CD4-positive, alpha-beta T cell (primary cell): ENCODE data around the gene CCDC175. TPM values are rescaled to one million over a fixed set of nuclear protein-coding genes. Genes with fewer than 3 reads are reported as not detected.

Source experiments
- ATAC-seq: fragments of 200-7000 bp; cut with Tn5 transposase; one replicate; pipeline ENCODE4 v1.10.0; 2022; ENCODE audit warnings: mild to moderate bottlenecking; ENCODE audit not compliant: poor library complexity
- CTCF ChIA-PET: fragments of 350-600 bp; sonication (Branson Sonifier 250); formaldehyde crosslinking; loops from one replicate; lab custom pipeline; 2021; ENCODE audit warnings: antibody characterized with exemption, inconsistent platforms; lab: Charles Lee
- POLR2A ChIA-PET: fragments of 350-600 bp; sonication (Branson Sonifier 250); formaldehyde crosslinking; loops from one replicate; lab custom pipeline; 2021; ENCODE audit warnings: antibody characterized with exemption, inconsistent platforms; lab: Charles Lee
- DNase-seq, 14 experiments: peaks; one replicate each; pipeline ENCODE4 v3.0.0-alpha.2; 2013 to 2020; ENCODE audit warnings: mixed read lengths in 2 of 14
- H3K27ac ChIP-seq, 2 donors: one replicate each; pipeline versions ENCODE4 v1.5.1 to v1.7.0; 2013; ENCODE audit warnings: low read length in 2 of 2, low read depth in 1 of 2, mild to moderate bottlenecking in 1 of 2
- H3K27me3 ChIP-seq, 2 experiments: 1 replicate in 1 of 2; 2 replicates in 1 of 2; pipeline versions ENCODE4 v1.6.1 to v1.7.0; 2013; ENCODE audit warnings: low read length in 2 of 2, control low read depth in 1 of 2, mild to moderate bottlenecking in 1 of 2, moderate library complexity in 1 of 2; ENCODE audit not compliant: insufficient read depth in 2 of 2, control insufficient read depth in 1 of 2
- H3K36me3 ChIP-seq: one replicate; pipeline ENCODE4 v1.6.1; 2013; ENCODE audit warnings: low read length, control low read depth; ENCODE audit not compliant: insufficient read depth
- H3K4me1 ChIP-seq: one replicate; pipeline ENCODE4 v1.6.1; 2013; ENCODE audit warnings: low read length, control low read depth; ENCODE audit not compliant: insufficient read depth
- H3K4me3 ChIP-seq: one replicate; pipeline ENCODE4 v1.5.1; 2013; ENCODE audit warnings: mild to moderate bottlenecking, low read length, moderate library complexity
- H3K9me3 ChIP-seq, 2 experiments: 1 replicate in 1 of 2; 2 replicates in 1 of 2; pipeline versions ENCODE4 v1.6.1 to v1.7.0; 2013; ENCODE audit warnings: low read length in 2 of 2, mild to moderate bottlenecking in 2 of 2, control low read depth in 1 of 2, moderate library complexity in 1 of 2; ENCODE audit not compliant: control insufficient read depth in 1 of 2, insufficient read depth in 1 of 2
- H3K27ac Mint-ChIP-seq: one replicate; pipeline ENCODE4 v1.8.0; 2020; ENCODE audit warnings: mixed read lengths
- H3K27me3 Mint-ChIP-seq: one replicate; pipeline ENCODE4 v1.8.0; 2021; ENCODE audit warnings: mixed read lengths
- H3K36me3 Mint-ChIP-seq: one replicate; pipeline ENCODE4 v1.8.0; 2021; ENCODE audit warnings: low read depth, mixed read lengths
- H3K4me1 Mint-ChIP-seq: one replicate; pipeline ENCODE4 v1.8.0; 2021; ENCODE audit warnings: low read depth, mixed read lengths
- H3K4me3 Mint-ChIP-seq: one replicate; pipeline ENCODE4 v1.8.0; 2020; ENCODE audit warnings: mild to moderate bottlenecking, mixed read lengths
- H3K9me3 Mint-ChIP-seq: one replicate; pipeline ENCODE4 v1.8.0; 2020; ENCODE audit warnings: mixed read lengths
- CTCF ChIP-seq: fragments of 200-600 bp; IDR thresholded peaks from one replicate; pipeline ENCODE4 v1.8.0; 2022; ENCODE audit warnings: antibody characterized with exemption, mild to moderate bottlenecking
- intact Hi-C, 2 experiments: fragments of 100-400 bp; cut with DNase I in 1 of 2; cut with micrococcal nuclease in 1 of 2; formaldehyde crosslinking; loops; one replicate each; pipeline versions ENCODE4 v1.15.1 to v1.9.0; 2023 to 2025; cut with DNase I, micrococcal nuclease
- total RNA-seq, 174 experiments: library from RNA in 2 of 174; stranded (reverse) in 2 of 174; gene quantifications; one replicate each; pipeline ENCODE4 v1.2.3 and lab custom pipeline; 2021 to 2026

CCDC175 gene
- total RNA-seq, 2 experiments from 2014 or later: not detected

- intact Hi-C loops: loop anchor here (2.0 to 10.0 kb wide), 9 partner anchors 20 to 1490 kb away; partner anchors contain the start of genes DAAM1 (in 2 of the 2), PCNX4 (in 2 of the 2), GPR135 (in 1 of the 2) and KIAA0586 (in 1 of the 2)
- POLR2A ChIA-PET: interaction anchor here (0.6 to 3.0 kb wide), 14 partner anchors 11 to 1240 kb away, joined by 3 to 42 read pairs (median 5); partner anchors contain the start of genes ARID4A, CCDC175, DAAM1 and GPR135
- peak overlapping the region; percentile 99 for H3K4me3 Mint-ChIP-seq
- Histone ChIP-seq H3K4me3 (peak overlapping the region; percentile 99), H3K27me3 (no peaks in the 10 kb centered on the region), H3K9me3 (no peaks in the 10 kb centered on the region), H3K36me3 (peaks cover 18% of the 10 kb centered on the region), H3K4me1 (peaks cover 39% of the 10 kb centered on the region), H3K27ac (peak overlapping the region; percentile 62 to 63)
- peak overlapping the region; percentile 96 for H3K27ac Mint-ChIP-seq
- H3K27me3 Mint-ChIP-seq: no peaks in the 10 kb centered on the region
- no peaks in the 10 kb centered on the region for H3K9me3 Mint-ChIP-seq
- peaks cover 80% of the 10 kb centered on the region for H3K4me1 Mint-ChIP-seq
- ATAC-seq (peak; percentile 51), DNase-seq (no peak)
- H3K36me3 Mint-ChIP-seq: peaks cover 40% of the 10 kb centered on the region
- TF ChIP-seq CTCF: no peak
- CTCF ChIA-PET: interaction anchor here (1.0 to 1.6 kb wide), 4 partner anchors 15 to 1054 kb away, joined by 3 to 7 read pairs (median 5); partner anchors contain the start of genes DAAM1 and GPR135
These were observed 91.9 kb downstream of the CCDC175 start for GRCh38 chr14:59484639-59485175.

- H3K9me3 Mint-ChIP-seq: no peaks in the 10 kb centered on the region
- TF ChIP-seq CTCF: peak; percentile 28
- peak within 1 kb of the TSS; percentile 96 for H3K27ac Mint-ChIP-seq
- H3K4me3 Mint-ChIP-seq: peak within 1 kb of the TSS; percentile 99
- H3K36me3 Mint-ChIP-seq: peaks cover 34% of the 10 kb centered on the region
- Histone ChIP-seq H3K4me3 (peak within 1 kb of the TSS; percentile 99), H3K27ac (peak within 1 kb of the TSS; percentile 62 to 63), H3K36me3 (peaks cover 15% of the 10 kb centered on the region), H3K4me1 (peaks cover 39% of the 10 kb centered on the region), H3K27me3 (no peaks in the 10 kb centered on the region), H3K9me3 (no peaks in the 10 kb centered on the region)
- ChIA-PET POLR2A (interaction anchor here (0.6 to 3.0 kb wide), 14 partner anchors 11 to 1239 kb away, joined by 3 to 42 read pairs (median 5); partner anchors contain the start of genes ARID4A, CCDC175, DAAM1 and GPR135), CTCF (interaction anchor here (0.9 to 1.6 kb wide), 6 partner anchors 14 to 1053 kb away, joined by 3 to 7 read pairs (median 6); partner anchors contain the start of genes CCDC175, DAAM1 and GPR135)
- DNase-seq: peak; percentile 95 to 99 (median 97)
- intact Hi-C loops: loop anchor here (2.0 to 10.0 kb wide), 9 partner anchors 19 to 1491 kb away; partner anchors contain the start of genes DAAM1 (in 2 of the 2), PCNX4 (in 2 of the 2), GPR135 (in 1 of the 2) and KIAA0586 (in 1 of the 2)
- H3K4me1 Mint-ChIP-seq: peaks cover 73% of the 10 kb centered on the region
- no peaks in the 10 kb centered on the region for H3K27me3 Mint-ChIP-seq
- ATAC-seq: peak; percentile 95
These were observed 92.6 kb downstream of the CCDC175 start, which contains the start of the genes JKAMP and L3HYPDH for GRCh38 chr14:59483819-59484638. TSS of gene JKAMP (plus strand) at chr14:59484517. CDS start at chr14:59484590, 73 bp downstream. TSS of gene L3HYPDH (minus strand) at chr14:59484408. CDS start at chr14:59484316, 92 bp downstream.

GRCh38 chr14:59483363-59483762 is 93.2 kb downstream of the CCDC175 start:
- ChIA-PET CTCF (interaction anchor here (0.9 to 1.6 kb wide), 5 partner anchors 19 to 482 kb away, joined by 3 to 7 read pairs (median 6); partner anchors contain the start of genes CCDC175, DAAM1 and GPR135), POLR2A (interaction anchor here (0.7 to 3.0 kb wide), 6 partner anchors 19 to 1056 kb away, joined by 3 to 42 read pairs (median 16); partner anchors contain the start of genes DAAM1, GPR135, KIAA0586 and PPM1A)
- H3K27me3 ChIP-seq: no peaks in the 10 kb centered on the region
- no peaks in the 10 kb centered on the region for H3K9me3 Mint-ChIP-seq
- peaks cover 66% of the 10 kb centered on the region for H3K4me1 Mint-ChIP-seq
- H3K27ac Mint-ChIP-seq: peak overlapping the region; percentile 96
- intact Hi-C loops: loop anchor here (5.0 to 10.0 kb wide), 8 partner anchors 296 to 1491 kb away; partner anchors contain the start of genes DAAM1 (in 2 of the 2), PCNX4 (in 2 of the 2), KIAA0586 (in 1 of the 2) and PPM1A (in 1 of the 2)
- no peaks in the 10 kb centered on the region for H3K9me3 ChIP-seq
- TF ChIP-seq CTCF: no peak
- ATAC-seq (no peak), DNase-seq (no peak)
- H3K4me3 ChIP-seq: peak overlapping the region; percentile 99
- H3K27ac ChIP-seq: no peak overlapping the region
- H3K4me3 Mint-ChIP-seq: peak overlapping the region; percentile 99
- peaks cover 8% of the 10 kb centered on the region for H3K36me3 ChIP-seq
- H3K36me3 Mint-ChIP-seq: peaks cover 33% of the 10 kb centered on the region
- no peaks in the 10 kb centered on the region for H3K27me3 Mint-ChIP-seq
- peaks cover 39% of the 10 kb centered on the region for H3K4me1 ChIP-seq
